Measurements from ENCODE around the gene LRRC23.

DNA sequence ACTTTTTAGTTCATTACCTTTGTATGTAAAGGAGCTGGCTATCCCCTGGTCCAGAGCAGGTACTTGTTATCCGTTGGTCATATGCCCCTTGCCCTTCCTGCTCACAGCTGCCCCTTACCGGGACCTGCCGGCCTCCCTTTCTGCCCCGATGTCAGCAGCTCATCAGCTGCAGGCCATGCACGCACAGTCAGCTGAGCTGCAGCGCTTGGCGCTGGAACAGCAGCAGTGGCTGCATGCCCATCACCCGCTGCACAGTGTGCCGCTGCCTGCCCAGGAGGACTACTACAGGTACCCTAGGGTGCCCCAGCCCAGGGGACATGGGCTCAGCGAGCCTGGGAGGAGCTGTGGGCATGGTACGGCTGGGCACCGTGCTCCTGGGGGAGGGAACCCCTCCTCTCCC, 36.6 kb downstream of the LRRC23 start:
- TF ChIP-seq, protein P1, sequence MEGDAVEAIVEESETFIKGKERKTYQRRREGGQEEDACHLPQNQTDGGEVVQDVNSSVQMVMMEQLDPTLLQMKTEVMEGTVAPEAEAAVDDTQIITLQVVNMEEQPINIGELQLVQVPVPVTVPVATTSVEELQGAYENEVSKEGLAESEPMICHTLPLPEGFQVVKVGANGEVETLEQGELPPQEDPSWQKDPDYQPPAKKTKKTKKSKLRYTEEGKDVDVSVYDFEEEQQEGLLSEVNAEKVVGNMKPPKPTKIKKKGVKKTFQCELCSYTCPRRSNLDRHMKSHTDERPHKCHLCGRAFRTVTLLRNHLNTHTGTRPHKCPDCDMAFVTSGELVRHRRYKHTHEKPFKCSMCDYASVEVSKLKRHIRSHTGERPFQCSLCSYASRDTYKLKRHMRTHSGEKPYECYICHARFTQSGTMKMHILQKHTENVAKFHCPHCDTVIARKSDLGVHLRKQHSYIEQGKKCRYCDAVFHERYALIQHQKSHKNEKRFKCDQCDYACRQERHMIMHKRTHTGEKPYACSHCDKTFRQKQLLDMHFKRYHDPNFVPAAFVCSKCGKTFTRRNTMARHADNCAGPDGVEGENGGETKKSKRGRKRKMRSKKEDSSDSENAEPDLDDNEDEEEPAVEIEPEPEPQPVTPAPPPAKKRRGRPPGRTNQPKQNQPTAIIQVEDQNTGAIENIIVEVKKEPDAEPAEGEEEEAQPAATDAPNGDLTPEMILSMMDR (conservative IDR thresholded peaks at IDR 0.05 in 1 of 2, IDR thresholded peaks at IDR 0.05 in 1 of 2; ENCODE audit: low read depth in 1 of 2, low read length in 2 of 2): no peak
- TF ChIP-seq EZH2 (IDR thresholded peaks at IDR 0.05; ENCODE audit: low read length, missing control alignments): no peak

Data from fibroblast of lung (primary cell).